ENCODE measurements around the gene CMSS1.

DNA sequence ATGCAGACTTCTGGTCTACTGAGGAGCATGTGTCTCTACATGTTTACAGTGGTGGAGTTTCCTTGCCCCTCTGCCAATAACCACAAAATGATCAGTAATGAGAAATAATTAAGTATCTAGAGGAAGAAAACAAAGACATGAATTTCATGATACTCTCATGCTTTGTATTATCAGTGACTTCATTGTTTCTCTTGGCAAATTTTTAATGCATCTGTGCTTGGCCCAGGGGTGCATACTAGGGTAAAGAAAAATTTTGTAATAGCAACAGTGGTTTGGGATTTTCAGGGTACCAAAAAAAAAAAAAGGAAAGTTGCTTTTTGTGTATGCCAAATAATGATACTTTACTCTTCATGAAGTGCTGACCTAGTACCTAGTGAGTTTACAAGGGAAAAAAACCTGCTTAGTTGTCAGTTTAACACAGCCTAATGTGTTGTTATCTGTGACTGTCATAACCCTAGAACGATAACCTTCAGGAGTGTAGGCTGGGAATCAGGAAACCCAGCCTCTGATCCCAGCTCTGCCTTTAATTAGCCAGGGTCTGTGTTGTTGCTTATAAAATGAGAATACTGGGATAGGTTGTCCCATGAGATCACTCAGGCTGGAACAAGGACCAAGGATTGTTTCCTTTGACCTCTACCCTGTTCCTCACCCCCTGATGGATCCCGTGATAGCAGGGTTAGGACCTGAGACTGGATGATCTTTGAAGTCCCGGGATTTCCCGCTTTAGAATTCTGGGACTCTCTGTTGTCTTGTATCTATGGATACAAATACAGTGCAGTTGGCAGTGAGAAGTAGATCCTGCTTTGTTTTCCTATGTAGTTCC is 117.5 kb downstream of the CMSS1 start:
- TF ChIP-seq, protein P1, sequence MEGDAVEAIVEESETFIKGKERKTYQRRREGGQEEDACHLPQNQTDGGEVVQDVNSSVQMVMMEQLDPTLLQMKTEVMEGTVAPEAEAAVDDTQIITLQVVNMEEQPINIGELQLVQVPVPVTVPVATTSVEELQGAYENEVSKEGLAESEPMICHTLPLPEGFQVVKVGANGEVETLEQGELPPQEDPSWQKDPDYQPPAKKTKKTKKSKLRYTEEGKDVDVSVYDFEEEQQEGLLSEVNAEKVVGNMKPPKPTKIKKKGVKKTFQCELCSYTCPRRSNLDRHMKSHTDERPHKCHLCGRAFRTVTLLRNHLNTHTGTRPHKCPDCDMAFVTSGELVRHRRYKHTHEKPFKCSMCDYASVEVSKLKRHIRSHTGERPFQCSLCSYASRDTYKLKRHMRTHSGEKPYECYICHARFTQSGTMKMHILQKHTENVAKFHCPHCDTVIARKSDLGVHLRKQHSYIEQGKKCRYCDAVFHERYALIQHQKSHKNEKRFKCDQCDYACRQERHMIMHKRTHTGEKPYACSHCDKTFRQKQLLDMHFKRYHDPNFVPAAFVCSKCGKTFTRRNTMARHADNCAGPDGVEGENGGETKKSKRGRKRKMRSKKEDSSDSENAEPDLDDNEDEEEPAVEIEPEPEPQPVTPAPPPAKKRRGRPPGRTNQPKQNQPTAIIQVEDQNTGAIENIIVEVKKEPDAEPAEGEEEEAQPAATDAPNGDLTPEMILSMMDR (IDR thresholded peaks at IDR 0.05; ENCODE audit: low read length) = no peak
- no peak for TF ChIP-seq EZH2 (optimal IDR thresholded peaks at IDR 0.05; ENCODE audit: low read depth, low read length)

Data from MM.1S (cell line).